Gastroesophageal sphincter (tissue), 3 donors: ENCODE measurements around the gene OR52R1.

ENCODE experiments used
- POLR2A ChIP-seq, 2 donors: fragments of 450-650 bp; IDR thresholded peaks; one replicate each; pipeline ENCODE4 v1.6.1; 2017; ENCODE audit warnings: antibody characterized with exemption in 2 of 2, mild to moderate bottlenecking in 2 of 2, moderate library complexity in 1 of 2
- TF ChIP-seq, protein P1 (sequence below), 4 experiments: fragments of 200-600 bp in 2 of 4; fragments of 450-650 bp in 2 of 4; sonication (generic) in 1 of 4; IDR thresholded peaks; one replicate each; pipeline ENCODE4 v1.5.1; 2017 to 2019; ENCODE audit warnings: antibody characterized with exemption in 4 of 4, mild to moderate bottlenecking in 2 of 4, moderate library complexity in 2 of 4

DNA sequence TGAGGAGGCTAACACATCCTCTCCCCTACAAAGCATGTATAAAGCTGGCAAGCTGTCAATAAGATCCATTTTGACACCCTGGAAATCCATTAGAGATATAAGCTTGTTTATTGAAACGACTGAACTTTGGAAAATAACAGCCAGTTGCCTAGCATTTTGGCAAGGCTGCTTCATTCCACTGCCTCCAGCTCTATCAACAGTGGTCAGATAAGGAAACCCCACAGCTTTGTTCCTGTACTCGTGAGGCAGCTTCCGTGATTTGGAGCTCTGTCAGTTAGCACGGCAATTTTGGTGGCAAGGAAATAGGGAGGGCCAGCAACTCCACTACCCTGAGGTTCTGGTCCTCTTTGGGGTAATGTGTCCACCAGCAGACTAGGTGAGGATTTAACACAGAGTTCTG is 46.9 kb upstream of the OR52R1 start:
- TF ChIP-seq, protein P1, sequence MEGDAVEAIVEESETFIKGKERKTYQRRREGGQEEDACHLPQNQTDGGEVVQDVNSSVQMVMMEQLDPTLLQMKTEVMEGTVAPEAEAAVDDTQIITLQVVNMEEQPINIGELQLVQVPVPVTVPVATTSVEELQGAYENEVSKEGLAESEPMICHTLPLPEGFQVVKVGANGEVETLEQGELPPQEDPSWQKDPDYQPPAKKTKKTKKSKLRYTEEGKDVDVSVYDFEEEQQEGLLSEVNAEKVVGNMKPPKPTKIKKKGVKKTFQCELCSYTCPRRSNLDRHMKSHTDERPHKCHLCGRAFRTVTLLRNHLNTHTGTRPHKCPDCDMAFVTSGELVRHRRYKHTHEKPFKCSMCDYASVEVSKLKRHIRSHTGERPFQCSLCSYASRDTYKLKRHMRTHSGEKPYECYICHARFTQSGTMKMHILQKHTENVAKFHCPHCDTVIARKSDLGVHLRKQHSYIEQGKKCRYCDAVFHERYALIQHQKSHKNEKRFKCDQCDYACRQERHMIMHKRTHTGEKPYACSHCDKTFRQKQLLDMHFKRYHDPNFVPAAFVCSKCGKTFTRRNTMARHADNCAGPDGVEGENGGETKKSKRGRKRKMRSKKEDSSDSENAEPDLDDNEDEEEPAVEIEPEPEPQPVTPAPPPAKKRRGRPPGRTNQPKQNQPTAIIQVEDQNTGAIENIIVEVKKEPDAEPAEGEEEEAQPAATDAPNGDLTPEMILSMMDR (IDR thresholded peaks at IDR 0.05): no peak
- TF ChIP-seq POLR2A (IDR thresholded peaks at IDR 0.05): no peak
